ENCODE results near the gene MPDU1.

MPDU1 gene

DNA sequence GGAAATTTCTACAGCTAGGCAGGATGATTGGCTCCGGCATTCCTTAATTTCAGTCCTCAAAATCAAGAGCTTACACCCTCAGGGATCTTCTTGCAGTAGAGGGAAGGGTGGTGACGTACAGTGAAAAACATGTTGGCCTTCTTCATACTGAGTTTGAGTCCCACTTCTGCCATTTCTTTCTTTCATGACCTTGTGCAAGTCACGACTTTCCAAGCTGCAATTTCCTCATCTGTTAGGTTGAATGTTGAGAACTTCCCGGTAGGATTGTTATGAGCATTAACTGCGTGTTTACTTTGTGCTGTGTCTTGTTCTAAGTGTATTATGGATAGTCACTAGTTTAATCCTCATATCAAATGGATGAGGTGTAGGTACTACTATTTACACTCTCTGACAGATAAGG, 14.1 kb upstream of the MPDU1 start:
- TF ChIP-seq EP300 (IDR thresholded peaks at IDR 0.05; ENCODE audit: borderline replicate concordance): no peak
- no peak for TF ChIP-seq TCF12 (IDR thresholded peaks at IDR 0.05; ENCODE audit: low read depth)
- no peak for TF ChIP-seq YY1 (IDR thresholded peaks at IDR 0.05; ENCODE audit: low read depth)
- TF ChIP-seq TEAD4 (IDR thresholded peaks at IDR 0.05): no peak
- TF ChIP-seq NFIC (IDR thresholded peaks at IDR 0.05): no peak
- no peak for TF ChIP-seq CREB1 (IDR thresholded peaks at IDR 0.05; ENCODE audit: low read depth)
- TF ChIP-seq, protein P1, sequence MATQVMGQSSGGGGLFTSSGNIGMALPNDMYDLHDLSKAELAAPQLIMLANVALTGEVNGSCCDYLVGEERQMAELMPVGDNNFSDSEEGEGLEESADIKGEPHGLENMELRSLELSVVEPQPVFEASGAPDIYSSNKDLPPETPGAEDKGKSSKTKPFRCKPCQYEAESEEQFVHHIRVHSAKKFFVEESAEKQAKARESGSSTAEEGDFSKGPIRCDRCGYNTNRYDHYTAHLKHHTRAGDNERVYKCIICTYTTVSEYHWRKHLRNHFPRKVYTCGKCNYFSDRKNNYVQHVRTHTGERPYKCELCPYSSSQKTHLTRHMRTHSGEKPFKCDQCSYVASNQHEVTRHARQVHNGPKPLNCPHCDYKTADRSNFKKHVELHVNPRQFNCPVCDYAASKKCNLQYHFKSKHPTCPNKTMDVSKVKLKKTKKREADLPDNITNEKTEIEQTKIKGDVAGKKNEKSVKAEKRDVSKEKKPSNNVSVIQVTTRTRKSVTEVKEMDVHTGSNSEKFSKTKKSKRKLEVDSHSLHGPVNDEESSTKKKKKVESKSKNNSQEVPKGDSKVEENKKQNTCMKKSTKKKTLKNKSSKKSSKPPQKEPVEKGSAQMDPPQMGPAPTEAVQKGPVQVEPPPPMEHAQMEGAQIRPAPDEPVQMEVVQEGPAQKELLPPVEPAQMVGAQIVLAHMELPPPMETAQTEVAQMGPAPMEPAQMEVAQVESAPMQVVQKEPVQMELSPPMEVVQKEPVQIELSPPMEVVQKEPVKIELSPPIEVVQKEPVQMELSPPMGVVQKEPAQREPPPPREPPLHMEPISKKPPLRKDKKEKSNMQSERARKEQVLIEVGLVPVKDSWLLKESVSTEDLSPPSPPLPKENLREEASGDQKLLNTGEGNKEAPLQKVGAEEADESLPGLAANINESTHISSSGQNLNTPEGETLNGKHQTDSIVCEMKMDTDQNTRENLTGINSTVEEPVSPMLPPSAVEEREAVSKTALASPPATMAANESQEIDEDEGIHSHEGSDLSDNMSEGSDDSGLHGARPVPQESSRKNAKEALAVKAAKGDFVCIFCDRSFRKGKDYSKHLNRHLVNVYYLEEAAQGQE (IDR thresholded peaks at IDR 0.05; ENCODE audit: low read depth): no peak
- no peak for TF ChIP-seq EGR1 (IDR thresholded peaks at IDR 0.05)
- TF ChIP-seq FOXM1 (IDR thresholded peaks at IDR 0.05; ENCODE audit: borderline replicate concordance, low read depth): no peak
- no peak for TF ChIP-seq RAD21 (IDR thresholded peaks at IDR 0.05; ENCODE audit: low read depth)
- no peak for TF ChIP-seq CEBPB (IDR thresholded peaks at IDR 0.05)
- TF ChIP-seq TAF1 (IDR thresholded peaks at IDR 0.05; ENCODE audit: low read depth): no peak
- TF ChIP-seq MAX (IDR thresholded peaks at IDR 0.05): no peak
- no peak for TF ChIP-seq USF1 (IDR thresholded peaks at IDR 0.05)
- no peak for TF ChIP-seq ZBTB7A (IDR thresholded peaks at IDR 0.05; ENCODE audit: low read depth)

DNA sequence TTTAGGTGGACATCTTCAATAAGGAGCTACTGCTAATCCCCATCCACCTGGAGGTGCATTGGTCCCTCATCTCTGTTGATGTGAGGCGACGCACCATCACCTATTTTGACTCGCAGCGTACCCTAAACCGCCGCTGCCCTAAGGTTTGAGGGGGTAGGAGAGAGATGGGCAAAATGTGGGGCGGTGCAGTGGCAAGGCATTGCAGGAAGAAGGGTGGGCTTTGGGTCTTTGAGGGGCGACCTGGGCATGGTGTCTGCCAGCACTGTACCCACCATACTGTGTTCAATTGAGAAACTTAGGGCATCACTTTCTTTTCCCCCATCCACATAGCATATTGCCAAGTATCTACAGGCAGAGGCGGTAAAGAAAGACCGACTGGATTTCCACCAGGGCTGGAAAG, 13.3 kb upstream of the MPDU1 start:
- no peak for TF ChIP-seq RAD21 (IDR thresholded peaks at IDR 0.05; ENCODE audit: low read depth)
- no peak for TF ChIP-seq TCF12 (IDR thresholded peaks at IDR 0.05; ENCODE audit: low read depth)
- TF ChIP-seq USF1 (IDR thresholded peaks at IDR 0.05): no peak
- TF ChIP-seq ZBTB7A (IDR thresholded peaks at IDR 0.05; ENCODE audit: low read depth): no peak
- TF ChIP-seq EP300 (IDR thresholded peaks at IDR 0.05; ENCODE audit: borderline replicate concordance): no peak
- TF ChIP-seq, protein P1 (IDR thresholded peaks at IDR 0.05; ENCODE audit: low read depth): no peak
- TF ChIP-seq CEBPB (IDR thresholded peaks at IDR 0.05): no peak
- TF ChIP-seq FOXM1 (IDR thresholded peaks at IDR 0.05; ENCODE audit: borderline replicate concordance, low read depth): no peak
- no peak for TF ChIP-seq EGR1 (IDR thresholded peaks at IDR 0.05)
- no peak for TF ChIP-seq MAX (IDR thresholded peaks at IDR 0.05)
- TF ChIP-seq TEAD4 (IDR thresholded peaks at IDR 0.05): no peak
- TF ChIP-seq CREB1 (IDR thresholded peaks at IDR 0.05; ENCODE audit: low read depth): no peak
- no peak for TF ChIP-seq NFIC (IDR thresholded peaks at IDR 0.05)
- TF ChIP-seq TAF1 (IDR thresholded peaks at IDR 0.05; ENCODE audit: low read depth): no peak
- no peak for TF ChIP-seq YY1 (IDR thresholded peaks at IDR 0.05; ENCODE audit: low read depth)

- TF ChIP-seq EGR1 (IDR thresholded peaks at IDR 0.05) (peak; percentile 69; the same call in 1 of the 2 replicates), MAX (IDR thresholded peaks at IDR 0.05) (peak; percentile 100), YY1 (IDR thresholded peaks at IDR 0.05; ENCODE audit: low read depth) (peak; percentile 94), TCF12 (IDR thresholded peaks at IDR 0.05; ENCODE audit: low read depth) (no peak), ZBTB7A (IDR thresholded peaks at IDR 0.05; ENCODE audit: low read depth) (no peak), USF1 (IDR thresholded peaks at IDR 0.05) (peak; percentile 97)
These were observed 11.4 kb upstream of the MPDU1 start for GRCh38 chr17:7572338-7572587.

- TF ChIP-seq, protein P1 (IDR thresholded peaks at IDR 0.05; ENCODE audit: low read depth): no peak
- peak; percentile 57; the same call in 1 of the 2 replicates for TF ChIP-seq TCF12 (IDR thresholded peaks at IDR 0.05; ENCODE audit: low read depth)
- TF ChIP-seq TAF1 (IDR thresholded peaks at IDR 0.05; ENCODE audit: low read depth): peak; percentile 88
- TF ChIP-seq NFIC (IDR thresholded peaks at IDR 0.05): peak; percentile 3; the same call in 1 of the 2 replicates
- peak; percentile 90 for TF ChIP-seq YY1 (IDR thresholded peaks at IDR 0.05; ENCODE audit: low read depth)
- TF ChIP-seq TEAD4 (IDR thresholded peaks at IDR 0.05): 0 out of 2 replicates have a peak, but pooled peaks have one; percentile 3
- no peak for TF ChIP-seq CEBPB (IDR thresholded peaks at IDR 0.05)
- 0 out of 2 replicates have a peak, but pooled peaks have one; percentile 8 for TF ChIP-seq EP300 (IDR thresholded peaks at IDR 0.05; ENCODE audit: borderline replicate concordance)
- no peak; the same call in 1 of the 2 replicates for TF ChIP-seq EGR1 (IDR thresholded peaks at IDR 0.05)
- TF ChIP-seq CREB1 (IDR thresholded peaks at IDR 0.05; ENCODE audit: low read depth): peak; percentile 96
- TF ChIP-seq RAD21 (IDR thresholded peaks at IDR 0.05; ENCODE audit: low read depth): no peak
These were observed 10.9 kb upstream of the MPDU1 start for GRCh38 chr17:7572588-7573323.
